Transverse colon (tissue), 4 donors: ENCODE measurements around the gene SARS2. TPM values are rescaled to one million over a fixed set of nuclear protein-coding genes. Genes with fewer than 3 reads are reported as not detected.

Experiments used
- DNase-seq: peaks from one replicate; pipeline ENCODE4 v3.0.0-alpha.2; 2019
- H3K27ac ChIP-seq, 4 donors: fragments of 200-600 bp; sonication (generic); 2 replicates each; pipeline ENCODE4 v1.5.1; 2016 to 2018; ENCODE audit warnings: inconsistent platforms in 4 of 4
- H3K27me3 ChIP-seq: fragments of 200-600 bp; sonication (generic); 2 replicates; pipeline ENCODE4 v1.5.1; 2017; ENCODE audit warnings: inconsistent platforms
- H3K36me3 ChIP-seq, 4 donors: fragments of 200-600 bp; sonication (generic); 2 replicates each; pipeline ENCODE4 v1.5.1; 2017 to 2019; ENCODE audit warnings: inconsistent platforms in 4 of 4
- H3K4me1 ChIP-seq, 4 donors: fragments of 200-600 bp; sonication (generic); 2 replicates each; pipeline ENCODE4 v1.5.1; 2017 to 2020; ENCODE audit warnings: inconsistent platforms in 4 of 4
- H3K4me3 ChIP-seq, 4 donors: fragments of 200-600 bp; sonication (generic); 1 replicate in 1 of 4; 2 replicates in 3 of 4; pipeline versions ENCODE4 v1.5.1 to v1.6.1; 2017 to 2019; ENCODE audit warnings: inconsistent platforms in 4 of 4
- H3K9me3 ChIP-seq, 2 donors: fragments of 200-600 bp; sonication (generic); 2 replicates each; pipeline ENCODE4 v1.5.1; 2017 to 2019; ENCODE audit warnings: inconsistent platforms in 2 of 2
- CTCF ChIP-seq, 5 experiments: fragments of 200-600 bp in 3 of 5; fragments of 450-650 bp in 2 of 5; sonication (generic) in 3 of 5; IDR thresholded peaks; 1 replicate in 2 of 5; 2 replicates in 3 of 5; pipeline ENCODE4 v1.5.1; 2016 to 2017; ENCODE audit warnings: antibody characterized with exemption in 5 of 5, inconsistent platforms in 3 of 5, mild to moderate bottlenecking in 2 of 5, moderate library complexity in 1 of 5
- EP300 ChIP-seq: sonication (generic); formaldehyde crosslinking; IDR thresholded peaks from one replicate; pipeline ENCODE4 v1.6.1; 2017; ENCODE audit warnings: antibody characterized with exemption, low read depth
- POLR2A ChIP-seq: fragments of 450-650 bp; IDR thresholded peaks from one replicate; pipeline ENCODE4 v1.6.1; 2016; ENCODE audit warnings: antibody characterized with exemption, mild to moderate bottlenecking, moderate library complexity
- POLR2AphosphoS5 ChIP-seq, 3 donors: sonication (generic); formaldehyde crosslinking; IDR thresholded peaks; one replicate each; pipeline ENCODE4 v1.6.1; 2016; ENCODE audit warnings: antibody characterized with exemption in 3 of 3
- WGBS, 2 donors: methylation state at CpG; one replicate each; pipeline ENCODE4 v1.1.5; 2018; ENCODE audit warnings: low coverage in 1 of 2; 5-methylcytosine and 5-hydroxymethylcytosine counted together
- in situ Hi-C, 4 donors: fragments of 200-750 bp; cut with MboI; loops; one replicate each; pipeline versions ENCODE4 v1.15.0 to v1.15.1; 2017; ENCODE audit warnings: low sequenced_read_pairs in 3 of 4, low pct_ligation_motif_present in 1 of 4, low pct_unique_long_range_greater_than_20kb in 1 of 4
- intact Hi-C: fragments of 100-400 bp; cut with DNase I; formaldehyde crosslinking; loops from one replicate; pipeline ENCODE4 v1.15.1; 2023; ENCODE audit warnings: low total_unique reads
- total RNA-seq, 4 donors: library from RNA; depleted of rRNA; stranded (reverse); fragments of >200 nt; gene quantifications; one replicate each; pipeline ENCODE4 v1.1.0, GENCODE V29; 2016

Gene SARS2
- total RNA-seq, 4 donors from 2014 or later = 21.4 to 186 (median 42.7) TPM

DNA sequence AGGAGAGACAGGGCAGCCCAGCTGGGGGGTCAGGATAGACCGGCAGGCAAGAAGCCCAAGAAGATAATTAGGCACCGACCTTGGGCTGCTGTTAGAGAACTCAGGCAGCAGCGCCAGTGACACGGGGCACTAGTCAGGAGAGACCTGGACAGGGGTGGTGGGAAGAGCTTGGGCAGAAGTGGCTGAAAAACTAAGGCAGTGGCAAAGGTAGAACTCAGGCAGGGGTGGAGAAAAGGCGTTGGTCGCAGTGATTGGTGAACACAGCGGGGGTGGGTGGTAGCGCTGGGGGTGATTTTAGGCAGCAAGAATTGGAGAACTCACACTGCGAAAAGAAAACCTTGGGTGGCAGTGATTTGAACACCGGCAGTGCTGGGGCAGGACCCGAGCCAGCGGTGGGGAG, 22.9 kb downstream of the SARS2 start:
- H3K27me3 ChIP-seq = peaks cover 17% of the 10 kb centered on the region
- in situ Hi-C loops = no loop called here
- TF ChIP-seq EP300 (no peak), POLR2A (no peak), POLR2AphosphoS5 (IDR thresholded peaks at IDR 0.05) (no peak)
- no peak overlapping the region for H3K27ac ChIP-seq
- intact Hi-C loops = no loop called here
- peaks cover 0 to 23% (median 6%) of the 10 kb centered on the region in 4 donors for H3K36me3 ChIP-seq
- no peaks in the 10 kb centered on the region for H3K4me1 ChIP-seq
- DNase-seq = no peak
- 93 to 94% methylated on average over 12 of the region's 12 CpGs for WGBS, 2 donors
- no peaks in the 10 kb centered on the region for H3K9me3 ChIP-seq
- H3K4me3 ChIP-seq = no peak overlapping the region

DNA sequence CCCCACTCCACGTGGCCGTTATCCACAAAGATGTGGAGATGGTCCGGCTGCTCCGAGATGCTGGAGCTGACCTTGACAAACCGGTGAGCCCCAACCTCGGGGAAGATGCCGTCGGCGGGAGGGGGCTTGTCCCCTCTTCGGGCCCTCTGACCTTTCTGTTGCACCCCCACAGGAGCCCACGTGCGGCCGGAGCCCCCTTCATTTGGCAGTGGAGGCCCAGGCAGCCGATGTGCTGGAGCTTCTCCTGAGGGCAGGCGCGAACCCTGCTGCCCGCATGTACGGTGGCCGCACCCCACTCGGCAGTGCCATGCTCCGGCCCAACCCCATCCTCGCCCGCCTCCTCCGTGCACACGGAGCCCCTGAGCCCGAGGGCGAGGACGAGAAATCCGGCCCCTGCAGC, 23.3 kb downstream of the SARS2 start:
- no peak for DNase-seq
- no peak overlapping the region for H3K27ac ChIP-seq
- H3K36me3 ChIP-seq = peaks cover 0 to 23% (median 6%) of the 10 kb centered on the region in 4 donors
- no peak overlapping the region for H3K4me3 ChIP-seq
- H3K27me3 ChIP-seq = peaks cover 15% of the 10 kb centered on the region
- WGBS, 2 donors = 90% methylated on average over 20 of the region's 29 CpGs; no CpG with 5 or more reads in 1 of the 2 donors
- no peaks in the 10 kb centered on the region for H3K4me1 ChIP-seq
- in situ Hi-C loops = no loop called here
- intact Hi-C loops = no loop called here
- no peaks in the 10 kb centered on the region for H3K9me3 ChIP-seq
- TF ChIP-seq EP300 (no peak), POLR2A (no peak), CTCF (IDR thresholded peaks at IDR 0.05) (no peak), POLR2AphosphoS5 (IDR thresholded peaks at IDR 0.05) (no peak)

DNA sequence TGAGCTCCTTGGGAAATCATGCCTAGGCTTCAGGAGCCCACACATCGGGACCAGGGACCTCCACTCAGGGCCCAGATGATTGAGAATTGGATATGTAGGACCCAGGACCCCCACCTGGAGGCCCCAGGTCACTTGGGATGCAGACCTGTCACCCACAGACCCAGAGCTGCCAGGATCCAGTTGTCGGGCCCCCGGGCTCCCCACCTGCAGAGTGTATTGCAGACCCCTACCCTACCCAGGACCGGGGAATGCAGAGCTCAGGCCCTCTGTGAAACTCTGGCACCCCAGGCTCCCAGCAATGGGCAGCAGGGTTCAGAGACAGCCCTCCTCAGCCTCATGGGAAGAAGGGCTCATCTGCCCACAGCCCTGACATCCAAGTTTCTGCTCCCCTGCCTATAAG, 24.9 kb downstream of the SARS2 start:
- no peaks in the 10 kb centered on the region for H3K27me3 ChIP-seq
- H3K4me3 ChIP-seq = no peak overlapping the region
- TF ChIP-seq POLR2A (no peak), EP300 (no peak), CTCF (IDR thresholded peaks at IDR 0.05) (no peak), POLR2AphosphoS5 (IDR thresholded peaks at IDR 0.05) (no peak)
- in situ Hi-C loops = no loop called here
- no peaks in the 10 kb centered on the region for H3K9me3 ChIP-seq
- H3K36me3 ChIP-seq = peaks cover 0 to 23% (median 6%) of the 10 kb centered on the region in 4 donors
- 96% methylated on average over 4 of the region's 4 CpGs; no CpG with 5 or more reads in 1 of the 2 donors for WGBS, 2 donors
- intact Hi-C loops = no loop called here
- H3K4me1 ChIP-seq = peaks cover 0 to 11% (median 7%) of the 10 kb centered on the region in 4 donors
- H3K27ac ChIP-seq = no peak overlapping the region
- no peak for DNase-seq

DNA sequence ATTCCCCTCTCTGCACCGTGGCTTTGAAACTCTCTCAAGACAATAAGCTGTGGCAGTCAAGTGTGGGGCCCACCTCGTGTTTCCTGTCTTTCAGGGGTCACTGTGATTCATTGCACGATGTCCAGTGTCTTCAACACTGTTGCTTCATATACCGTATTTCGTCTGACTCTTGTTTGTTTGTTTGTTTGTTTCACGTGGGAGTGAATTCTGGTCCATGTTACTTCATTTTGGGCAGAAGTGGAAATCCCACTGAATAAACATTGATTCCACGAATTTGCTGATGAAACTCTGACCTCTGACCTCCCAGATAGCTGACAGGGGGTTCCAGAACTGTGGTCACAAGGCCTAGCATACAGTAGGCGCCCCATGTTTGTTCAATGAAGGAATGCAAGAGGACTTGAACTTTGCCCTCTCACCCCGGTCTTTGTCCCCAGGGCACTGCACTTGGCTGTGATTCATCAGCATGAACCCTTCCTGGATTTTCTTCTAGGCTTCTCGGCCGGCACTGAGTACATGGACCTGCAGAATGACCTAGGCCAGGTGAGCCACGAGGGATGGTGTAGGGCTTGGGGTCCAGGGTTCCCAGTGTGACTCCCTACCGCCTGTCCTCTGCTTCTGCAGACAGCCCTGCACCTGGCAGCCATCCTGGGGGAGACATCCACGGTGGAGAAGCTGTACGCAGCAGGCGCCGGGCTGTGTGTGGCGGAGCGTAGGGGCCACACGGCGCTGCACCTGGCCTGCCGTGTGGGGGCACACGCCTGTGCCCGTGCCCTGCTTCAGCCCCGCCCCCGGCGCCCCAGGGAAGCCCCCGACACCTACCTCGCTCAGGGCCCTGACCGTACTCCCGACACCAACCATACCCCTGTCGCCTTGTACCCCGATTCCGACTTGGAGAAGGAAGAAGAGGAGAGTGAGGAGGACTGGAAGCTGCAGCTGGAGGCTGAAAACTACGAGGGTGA, 25.7 kb downstream of the SARS2 start:
- Histone ChIP-seq H3K4me1 (peaks cover 0 to 15% (median 10%) of the 10 kb centered on the region in 4 donors), H3K27me3 (no peaks in the 10 kb centered on the region), H3K9me3 (no peaks in the 10 kb centered on the region), H3K4me3 (no peak overlapping the region), H3K27ac (no peak overlapping the region), H3K36me3 (peaks cover 0 to 23% (median 6%) of the 10 kb centered on the region in 4 donors)
- in situ Hi-C loops (no loop called here), intact Hi-C loops (no loop called here)
- TF ChIP-seq CTCF (IDR thresholded peaks at IDR 0.05) = no peak
- no peak for TF ChIP-seq EP300
- TF ChIP-seq POLR2A = no peak
- no peak for TF ChIP-seq POLR2AphosphoS5 (IDR thresholded peaks at IDR 0.05)
- 58 to 87% methylated on average over 7 to 33 of the region's 35 CpGs for WGBS, 2 donors
- no peak for DNase-seq
